Ectodermal cell (in vitro differentiated cells): Measurements from ENCODE around the gene AGTRAP. TPM values are rescaled to one million over a fixed set of nuclear protein-coding genes. Genes with fewer than 3 reads are reported as not detected.
A peak's percentile ranks its signal among the peaks of the same experiment; 100 is the strongest.

Source experiments
- H3K27ac ChIP-seq: 2 replicates; pipeline ENCODE4 v1.7.0; 2013; ENCODE audit warnings: mild to moderate bottlenecking, low read depth, low read length; ENCODE audit not compliant: insufficient read depth, poor library complexity, severe bottlenecking
- H3K27me3 ChIP-seq: 2 replicates; pipeline ENCODE4 v1.7.0; 2013; ENCODE audit warnings: mild to moderate bottlenecking, low read length; ENCODE audit not compliant: insufficient read depth, control insufficient read depth, poor library complexity, severe bottlenecking
- H3K36me3 ChIP-seq: one replicate; pipeline ENCODE4 v1.7.0; 2013; ENCODE audit warnings: low read length; ENCODE audit not compliant: control insufficient read depth, insufficient read depth
- H3K4me1 ChIP-seq: one replicate; pipeline ENCODE4 v1.7.0; 2013; ENCODE audit warnings: low read length; ENCODE audit not compliant: control insufficient read depth, insufficient read depth
- H3K4me3 ChIP-seq: 2 replicates; pipeline ENCODE4 v1.7.0; 2013; ENCODE audit warnings: low read depth, low read length, control low read depth; ENCODE audit not compliant: insufficient read depth
- H3K9me3 ChIP-seq: 2 replicates; pipeline ENCODE4 v1.7.0; 2013; ENCODE audit warnings: mild to moderate bottlenecking, low read length, moderate library complexity; ENCODE audit not compliant: control insufficient read depth
- WGBS, 2 experiments: methylation state at CpG; one replicate each; pipeline ENCODE4 v1.1.7; 2013; ENCODE audit warnings: missing lambda C conversion rate in 2 of 2; 5-methylcytosine and 5-hydroxymethylcytosine counted together
- polyA plus RNA-seq, 4 experiments: library from polyadenylated mRNA; stranded (reverse); fragments of 50-300 nt; gene quantifications; one replicate each; pipeline ENCODE4 v1.2.3, GENCODE V29; 2013

AGTRAP gene, protein sequence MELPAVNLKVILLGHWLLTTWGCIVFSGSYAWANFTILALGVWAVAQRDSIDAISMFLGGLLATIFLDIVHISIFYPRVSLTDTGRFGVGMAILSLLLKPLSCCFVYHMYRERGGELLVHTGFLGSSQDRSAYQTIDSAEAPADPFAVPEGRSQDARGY
- polyA plus RNA-seq (2013, experiment 1 of 4), result 56.7 TPM
- polyA plus RNA-seq (2013, experiment 2 of 4), result 62.6 TPM
- 59.0 TPM for polyA plus RNA-seq (2013, experiment 3 of 4)
- polyA plus RNA-seq (2013, experiment 4 of 4), result 54.1 TPM

DNA sequence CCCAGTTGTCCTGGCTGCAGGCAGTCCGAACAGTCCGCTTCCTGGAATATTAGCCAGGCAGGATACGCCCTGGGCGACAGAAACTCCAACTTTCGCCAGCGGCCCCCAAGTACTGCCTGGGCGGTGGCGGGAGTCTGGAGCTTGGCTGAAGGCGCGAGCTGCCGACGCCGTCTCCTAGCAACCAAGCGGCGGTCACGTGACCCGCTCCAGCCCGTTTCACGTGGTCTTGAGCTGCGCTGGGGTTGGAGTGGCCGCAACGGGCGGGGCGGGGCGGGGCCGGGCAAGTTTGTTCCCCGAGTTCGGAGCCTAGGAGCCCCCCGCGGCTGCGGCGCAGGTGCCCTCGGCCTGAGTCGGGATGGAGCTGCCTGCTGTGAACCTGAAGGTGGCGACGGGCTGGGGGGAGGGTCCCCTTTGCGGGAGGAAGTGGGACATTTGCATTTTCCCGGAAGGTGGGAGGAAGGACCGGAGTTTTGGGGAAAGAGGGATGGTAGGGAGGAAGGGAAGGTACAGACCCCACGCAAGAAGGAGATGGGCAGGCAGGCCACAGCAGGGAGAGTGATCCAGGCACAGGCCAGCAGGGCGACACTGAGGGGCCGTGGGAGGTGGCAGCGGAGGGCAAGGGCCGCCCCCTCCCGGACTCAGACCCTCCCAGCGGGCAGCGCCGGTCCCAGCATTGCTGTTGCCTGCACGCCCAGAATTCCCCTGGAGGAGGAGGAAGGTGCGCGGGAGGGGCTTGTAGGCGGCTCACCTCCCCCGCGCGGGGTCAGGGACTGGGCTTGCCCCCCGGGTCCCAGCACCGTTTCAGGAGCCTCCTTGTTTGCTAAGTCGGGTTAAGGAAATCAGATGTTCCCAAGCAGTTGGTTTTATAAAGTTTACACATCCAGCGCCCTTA, at the start of gene AGTRAP:
TSS of gene AGTRAP (plus strand) at position 283 of the 892 bp plus-strand sequence. CDS start at position 356, 73 bp downstream.
- Histone ChIP-seq H3K4me1 (peaks cover 20% of the 10 kb centered on the region), H3K36me3 (no peaks in the 10 kb centered on the region), H3K4me3 (peak within 1 kb of the TSS; percentile 69), H3K27me3 (no peaks in the 10 kb centered on the region), H3K9me3 (no peaks in the 10 kb centered on the region), H3K27ac (peak within 1 kb of the TSS; percentile 38)
- WGBS, 2 experiments, result 1% methylated on average over 59 of the region's 59 CpGs

DNA sequence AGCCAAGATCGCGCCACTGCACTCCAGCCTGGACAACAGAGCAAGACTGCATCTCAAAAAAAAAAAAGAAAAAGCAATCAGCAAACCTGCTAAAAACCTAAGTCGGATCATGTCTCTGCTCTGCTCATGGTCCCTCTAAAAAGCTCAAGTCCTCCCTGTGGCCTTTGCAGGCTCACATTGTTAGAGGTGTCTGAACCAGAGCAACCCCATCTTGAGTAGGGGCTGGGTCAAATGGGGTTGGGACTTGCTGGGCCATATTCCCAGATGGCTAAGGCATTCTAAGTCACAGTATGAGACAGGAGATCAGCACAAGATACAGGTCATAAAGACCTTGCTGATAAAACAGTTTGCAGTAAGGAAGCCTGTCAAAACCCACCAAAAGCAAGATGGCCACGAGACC, 47.4 kb upstream of the AGTRAP start:
- H3K9me3 ChIP-seq, result no peaks in the 10 kb centered on the region
- no peak overlapping the region for H3K27ac ChIP-seq
- 93 to 94% methylated on average over 4 of the region's 4 CpGs for WGBS, 2 experiments
- peaks cover 16% of the 10 kb centered on the region for H3K27me3 ChIP-seq
- H3K36me3 ChIP-seq, result no peaks in the 10 kb centered on the region
- no peak overlapping the region for H3K4me3 ChIP-seq
- peaks cover 15% of the 10 kb centered on the region for H3K4me1 ChIP-seq

DNA sequence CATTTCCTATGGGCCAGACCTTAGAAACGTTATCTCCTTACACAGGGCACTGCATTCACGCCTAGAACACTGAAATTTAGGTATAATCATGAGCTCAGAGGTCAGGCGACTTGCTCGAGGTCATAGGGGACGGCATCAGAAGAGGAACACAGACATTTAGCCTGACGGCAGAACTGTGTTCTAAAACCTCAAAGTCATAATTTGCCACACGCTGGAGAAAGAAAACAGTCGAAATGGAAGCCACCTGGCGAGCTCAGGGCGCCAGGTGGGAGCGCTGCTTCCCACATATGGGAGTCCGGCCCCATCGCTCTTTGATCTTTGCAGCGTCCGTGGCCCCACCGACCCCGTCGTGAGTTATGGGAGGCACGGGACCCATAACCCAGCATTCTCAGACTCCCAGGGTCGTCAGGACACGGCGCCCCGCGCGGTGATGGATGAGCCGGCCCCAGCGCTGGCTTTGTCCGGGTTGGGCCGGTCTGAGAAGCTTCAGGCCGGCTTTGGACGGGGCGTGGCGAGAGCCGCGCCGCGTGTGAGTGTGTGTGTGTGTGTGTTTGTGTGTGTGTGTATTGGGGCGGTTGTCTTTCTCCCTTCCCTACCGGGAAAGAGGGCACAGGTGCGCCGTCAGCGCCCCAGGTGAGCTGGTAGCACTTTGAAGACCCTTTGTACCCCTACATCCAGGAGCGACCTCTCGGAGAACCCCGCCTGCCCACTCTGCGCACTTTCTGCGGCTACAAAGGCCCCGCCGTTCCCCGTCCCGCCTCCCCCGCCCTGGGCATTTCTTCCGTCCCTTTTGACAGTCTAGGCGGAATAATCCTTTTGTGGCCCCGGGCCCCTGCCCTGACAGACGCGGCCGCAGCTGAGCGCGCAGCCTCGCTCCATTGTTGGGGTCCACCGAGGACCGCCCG, 45.3 kb upstream of the AGTRAP start:
- H3K4me3 ChIP-seq, result peak overlapping the region; percentile 75
- no peaks in the 10 kb centered on the region for H3K36me3 ChIP-seq
- peaks cover 22% of the 10 kb centered on the region for H3K4me1 ChIP-seq
- H3K9me3 ChIP-seq, result no peaks in the 10 kb centered on the region
- 1% methylated on average over 64 of the region's 64 CpGs for WGBS, 2 experiments
- H3K27ac ChIP-seq, result peak overlapping the region; percentile 97
- peaks cover 19% of the 10 kb centered on the region for H3K27me3 ChIP-seq

DNA sequence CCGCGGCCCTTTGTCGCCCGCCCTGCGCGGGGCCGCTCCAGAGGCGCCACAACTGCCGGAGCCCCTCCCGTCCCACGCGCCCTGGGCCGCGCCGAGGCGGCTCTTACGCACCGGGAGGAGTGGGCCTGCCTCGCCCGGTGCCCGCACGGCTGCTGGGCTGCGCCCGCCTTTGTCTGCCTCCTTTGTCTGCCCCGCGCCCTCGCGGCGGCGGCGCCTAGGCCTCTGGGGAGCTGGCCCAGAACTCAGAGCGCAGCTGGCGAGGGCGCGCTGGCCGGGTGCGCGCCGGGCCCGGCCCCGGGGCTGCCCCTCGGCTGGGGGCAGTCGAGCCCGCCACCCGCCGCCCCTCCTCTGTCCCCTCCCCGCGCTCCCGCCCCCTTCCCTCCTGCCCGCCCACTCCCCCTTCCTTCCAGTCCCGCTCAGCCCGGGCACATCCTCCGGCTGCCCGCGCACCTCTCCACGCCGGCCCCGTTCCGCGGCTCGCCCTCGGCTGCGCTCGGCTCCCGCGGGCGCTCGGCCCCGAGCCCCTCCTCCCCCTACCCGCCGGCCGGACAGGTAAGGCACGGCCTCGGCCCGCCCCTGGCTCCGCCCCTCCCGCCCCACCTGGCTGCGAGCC, 44.5 kb upstream of the AGTRAP start, which contains the start of gene DRAXIN:
TSS of gene DRAXIN (plus strand) at position 409 of the 613 bp plus-strand sequence. CDS start 14,549 bp downstream, outside the sequence.
- no peaks in the 10 kb centered on the region for H3K36me3 ChIP-seq
- H3K9me3 ChIP-seq, result no peaks in the 10 kb centered on the region
- H3K4me1 ChIP-seq, result peaks cover 22% of the 10 kb centered on the region
- peaks cover 19% of the 10 kb centered on the region for H3K27me3 ChIP-seq
- H3K27ac ChIP-seq, result peak within 1 kb of the TSS; percentile 97
- peak within 1 kb of the TSS; percentile 75 for H3K4me3 ChIP-seq
- 0% methylated on average over 76 to 78 of the region's 78 CpGs for WGBS, 2 experiments

DNA sequence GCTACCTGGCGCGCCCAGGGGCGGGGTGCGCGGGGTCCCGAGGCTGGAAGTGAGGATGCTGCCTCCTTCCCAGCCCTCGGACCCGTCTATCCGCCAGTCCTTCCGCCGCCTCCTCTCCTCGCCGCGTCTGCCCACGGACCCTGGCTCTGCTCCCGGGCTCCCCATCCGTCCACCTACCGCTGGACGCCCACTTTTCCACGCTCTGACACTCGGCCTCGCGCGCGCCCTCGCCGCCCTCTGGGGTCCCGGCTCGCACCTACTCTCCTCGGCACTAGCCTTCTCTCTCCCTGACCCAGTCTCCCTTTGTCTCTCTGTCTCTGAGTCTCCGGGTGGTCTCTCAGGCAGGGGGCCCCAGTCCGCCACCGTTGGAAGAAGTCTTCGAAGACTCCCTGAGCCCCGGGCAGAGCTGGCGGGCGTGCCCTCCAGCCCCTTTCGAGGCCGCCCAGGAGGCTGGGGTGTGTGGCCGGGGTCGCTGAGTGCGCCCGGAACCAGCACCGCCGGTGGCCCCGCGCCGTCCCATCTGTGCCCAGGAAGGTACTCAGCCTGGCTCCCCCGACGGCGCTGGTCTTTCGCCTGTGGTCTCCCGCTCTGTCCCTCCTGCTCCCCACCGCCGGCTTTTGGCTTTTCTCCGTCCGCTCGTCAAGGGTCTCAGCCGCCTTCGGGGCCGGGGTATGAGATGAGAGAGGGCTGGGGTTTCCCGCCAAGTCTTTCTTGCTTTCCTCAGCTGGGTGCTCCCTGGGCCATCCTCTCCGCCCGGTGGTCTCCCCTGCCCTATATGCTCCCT, 43.8 kb upstream of the AGTRAP start:
- Histone ChIP-seq H3K9me3 (no peaks in the 10 kb centered on the region), H3K4me3 (peak overlapping the region; percentile 75), H3K27ac (peak overlapping the region; percentile 1), H3K27me3 (peaks cover 19% of the 10 kb centered on the region), H3K4me1 (peaks cover 22% of the 10 kb centered on the region), H3K36me3 (no peaks in the 10 kb centered on the region)
- WGBS, 2 experiments, result 1% methylated on average over 64 of the region's 64 CpGs

DNA sequence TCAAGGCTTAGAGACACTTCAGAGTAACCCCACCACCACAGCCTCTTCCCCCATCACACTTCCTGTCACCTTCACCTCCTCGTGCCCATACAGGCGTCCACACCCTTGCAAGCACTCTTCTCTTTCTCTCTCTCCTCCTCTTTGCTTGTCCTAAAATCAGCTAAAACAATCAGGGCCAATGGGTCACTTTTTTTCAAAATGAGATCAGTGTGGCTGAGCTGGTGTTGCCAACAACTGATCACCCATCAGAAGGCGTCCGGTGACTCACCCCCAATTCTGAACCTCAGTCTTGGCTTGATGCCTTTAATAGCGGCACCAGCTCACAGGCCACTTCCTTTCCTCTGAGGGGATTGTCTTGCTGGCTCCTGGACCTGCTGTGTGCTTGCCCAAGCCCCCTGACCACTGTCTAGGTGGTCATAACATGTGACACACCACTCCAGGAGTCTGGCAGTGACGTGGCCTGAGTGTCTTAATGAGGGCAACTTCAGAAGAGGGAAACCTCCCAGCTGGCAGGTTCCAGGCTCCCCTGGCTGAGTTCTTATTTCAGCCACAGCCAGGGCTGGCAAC, 42.8 kb upstream of the AGTRAP start:
- Histone ChIP-seq H3K27me3 (peaks cover 19% of the 10 kb centered on the region), H3K9me3 (no peaks in the 10 kb centered on the region), H3K27ac (no peak overlapping the region), H3K36me3 (no peaks in the 10 kb centered on the region), H3K4me1 (peaks cover 22% of the 10 kb centered on the region), H3K4me3 (peak overlapping the region; percentile 75)
- 59 to 60% methylated on average over 6 of the region's 6 CpGs for WGBS, 2 experiments

DNA sequence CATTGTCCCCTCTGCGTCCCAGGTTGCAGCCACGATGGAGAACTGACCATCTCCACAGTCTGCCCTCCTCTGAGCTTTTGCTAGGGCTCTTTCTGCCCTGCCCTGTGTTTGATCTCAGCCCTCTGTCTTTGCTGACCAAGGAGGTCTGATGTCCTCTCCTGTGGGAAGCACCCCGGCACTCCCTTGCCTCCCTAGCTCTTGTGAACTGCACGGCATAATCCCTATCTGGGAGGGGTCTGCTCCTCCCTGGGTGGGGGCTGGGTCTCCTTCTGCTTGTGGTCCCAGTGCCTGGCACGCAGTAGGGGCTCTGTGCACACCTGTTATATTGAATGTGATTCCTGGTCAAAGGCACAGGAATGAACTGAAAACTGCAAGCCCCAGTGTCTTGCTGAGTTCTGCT, 42.0 kb upstream of the AGTRAP start:
- H3K36me3 ChIP-seq, result no peaks in the 10 kb centered on the region
- H3K4me1 ChIP-seq, result peaks cover 22% of the 10 kb centered on the region
- no peak overlapping the region for H3K4me3 ChIP-seq
- H3K27ac ChIP-seq, result no peak overlapping the region
- no peaks in the 10 kb centered on the region for H3K9me3 ChIP-seq
- 55 to 64% methylated on average over 5 of the region's 5 CpGs for WGBS, 2 experiments
- H3K27me3 ChIP-seq, result peaks cover 19% of the 10 kb centered on the region

DNA sequence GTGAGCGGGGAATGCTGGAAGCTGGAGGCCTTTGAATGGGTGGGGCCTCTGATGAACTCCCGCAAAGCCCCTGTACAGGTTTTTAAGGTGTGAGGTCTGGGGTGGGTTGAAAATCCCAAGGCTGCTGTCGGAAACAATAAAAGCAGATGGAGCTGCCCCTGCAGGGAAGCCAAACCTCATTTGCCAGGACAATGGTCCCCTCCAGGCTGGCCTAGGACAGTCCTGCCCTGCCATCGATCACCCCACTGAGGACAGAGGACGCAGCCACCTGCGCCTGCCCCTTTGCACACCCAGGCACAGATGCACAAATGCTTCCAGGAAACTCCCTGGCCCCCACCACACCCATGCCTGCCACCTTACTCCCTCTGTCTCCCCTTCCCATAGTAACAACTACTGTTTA, 40.1 kb upstream of the AGTRAP start:
- WGBS, 2 experiments, result 47 to 48% methylated on average over 6 of the region's 6 CpGs
- H3K4me3 ChIP-seq, result no peak overlapping the region
- H3K4me1 ChIP-seq, result peaks cover 17% of the 10 kb centered on the region
- no peak overlapping the region for H3K27ac ChIP-seq
- H3K36me3 ChIP-seq, result no peaks in the 10 kb centered on the region
- H3K9me3 ChIP-seq, result no peaks in the 10 kb centered on the region
- peaks cover 19% of the 10 kb centered on the region for H3K27me3 ChIP-seq
